ENCODE data around the gene FBXW8. TPM values are rescaled to one million over a fixed set of nuclear protein-coding genes. Genes with fewer than 3 reads are reported as not detected.

The FBXW8 gene
- total RNA-seq, 1 donor from 2014 or later: 28.2 TPM

DNA sequence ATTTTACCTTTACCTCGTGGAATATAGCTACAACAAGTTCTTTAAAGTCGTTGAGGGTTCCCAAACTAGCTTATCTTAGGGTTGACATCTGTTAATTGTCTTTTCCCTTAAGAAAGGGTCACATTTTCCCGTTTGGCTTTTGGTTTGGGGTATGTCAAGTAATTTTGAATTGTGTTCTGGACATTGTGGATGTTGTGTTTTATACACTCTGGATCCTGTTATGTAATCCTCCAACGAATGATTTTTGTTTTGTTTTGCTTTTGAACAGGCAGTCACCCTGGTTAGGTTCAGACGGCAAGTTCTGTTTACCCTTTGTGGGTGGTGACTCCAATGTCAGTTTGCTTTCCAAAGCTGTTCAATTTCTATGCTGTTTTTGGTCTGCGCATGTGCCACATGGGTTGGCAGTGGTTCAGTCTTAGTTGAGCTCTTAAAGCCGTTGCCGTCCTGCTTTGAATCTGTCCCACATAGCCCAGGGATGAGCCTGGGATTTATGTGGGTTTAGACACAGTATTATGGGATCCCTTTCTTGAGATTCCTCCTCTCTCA lies 103.7 kb downstream of the FBXW8 start:
- Mint-ChIP-seq H3K4me1 (ENCODE audit: unreplicated experiment) (no peaks in the 10 kb centered on the region), H3K27me3 (no peaks in the 10 kb centered on the region), H3K9me3 (no peaks in the 10 kb centered on the region), H3K4me3 (no peak overlapping the region), H3K36me3 (peaks cover 58% of the 10 kb centered on the region), H3K27ac (no peak overlapping the region)
- TF ChIP-seq, protein P1, sequence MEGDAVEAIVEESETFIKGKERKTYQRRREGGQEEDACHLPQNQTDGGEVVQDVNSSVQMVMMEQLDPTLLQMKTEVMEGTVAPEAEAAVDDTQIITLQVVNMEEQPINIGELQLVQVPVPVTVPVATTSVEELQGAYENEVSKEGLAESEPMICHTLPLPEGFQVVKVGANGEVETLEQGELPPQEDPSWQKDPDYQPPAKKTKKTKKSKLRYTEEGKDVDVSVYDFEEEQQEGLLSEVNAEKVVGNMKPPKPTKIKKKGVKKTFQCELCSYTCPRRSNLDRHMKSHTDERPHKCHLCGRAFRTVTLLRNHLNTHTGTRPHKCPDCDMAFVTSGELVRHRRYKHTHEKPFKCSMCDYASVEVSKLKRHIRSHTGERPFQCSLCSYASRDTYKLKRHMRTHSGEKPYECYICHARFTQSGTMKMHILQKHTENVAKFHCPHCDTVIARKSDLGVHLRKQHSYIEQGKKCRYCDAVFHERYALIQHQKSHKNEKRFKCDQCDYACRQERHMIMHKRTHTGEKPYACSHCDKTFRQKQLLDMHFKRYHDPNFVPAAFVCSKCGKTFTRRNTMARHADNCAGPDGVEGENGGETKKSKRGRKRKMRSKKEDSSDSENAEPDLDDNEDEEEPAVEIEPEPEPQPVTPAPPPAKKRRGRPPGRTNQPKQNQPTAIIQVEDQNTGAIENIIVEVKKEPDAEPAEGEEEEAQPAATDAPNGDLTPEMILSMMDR (conservative IDR thresholded peaks at IDR 0.05): no peak
- DNase-seq (ENCODE audit: extremely low spot score, unreplicated experiment): no peak

DNA sequence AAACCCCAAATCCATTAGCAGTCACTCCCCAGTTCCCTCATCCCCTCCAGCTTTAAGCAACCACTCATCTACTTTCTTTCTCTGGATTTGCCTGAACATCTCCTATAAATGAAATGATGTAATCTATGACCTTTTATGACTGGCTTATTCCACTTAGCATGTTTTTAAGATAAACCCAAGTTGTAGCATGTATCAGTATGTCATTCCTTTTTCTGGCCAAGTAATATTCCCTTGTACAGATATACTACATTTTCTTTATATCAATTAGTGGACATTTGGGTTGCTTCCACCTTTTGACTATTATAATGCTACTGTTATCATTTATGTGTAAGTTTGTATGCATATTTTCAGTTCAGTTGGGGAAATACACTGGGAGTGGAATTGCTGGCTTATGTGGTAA lies 105.1 kb downstream of the FBXW8 start:
- Mint-ChIP-seq H3K4me3 (no peak overlapping the region), H3K4me1 (ENCODE audit: unreplicated experiment) (no peaks in the 10 kb centered on the region), H3K27ac (no peak overlapping the region), H3K9me3 (no peaks in the 10 kb centered on the region), H3K36me3 (peaks cover 54% of the 10 kb centered on the region), H3K27me3 (no peaks in the 10 kb centered on the region)
- TF ChIP-seq, protein P1 (conservative IDR thresholded peaks at IDR 0.05): no peak
- no peak for DNase-seq (ENCODE audit: extremely low spot score, unreplicated experiment)

DNA sequence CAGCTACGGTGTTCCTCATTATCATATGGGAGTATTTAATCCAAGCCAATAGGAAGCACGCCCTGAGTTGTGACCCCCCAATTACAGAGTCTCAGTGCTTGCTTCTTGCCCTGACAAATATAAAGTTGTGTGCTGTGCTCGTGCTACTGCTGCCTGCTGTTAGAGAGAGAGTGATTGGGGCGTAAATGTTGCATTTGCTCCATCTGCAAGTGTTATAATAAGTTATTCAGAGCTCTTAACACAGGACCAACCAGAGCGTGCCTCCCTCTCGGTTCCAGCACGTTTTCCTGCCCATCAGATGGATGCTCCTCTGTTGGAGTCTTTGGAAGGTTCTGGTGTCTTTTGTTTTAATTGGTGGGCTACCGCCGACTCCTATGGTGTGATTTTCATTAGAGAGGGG lies 107.1 kb downstream of the FBXW8 start:
- Mint-ChIP-seq H3K4me1 (ENCODE audit: unreplicated experiment) (no peaks in the 10 kb centered on the region), H3K9me3 (no peaks in the 10 kb centered on the region), H3K4me3 (no peak overlapping the region), H3K27ac (no peak overlapping the region), H3K36me3 (peaks cover 45% of the 10 kb centered on the region), H3K27me3 (no peaks in the 10 kb centered on the region)
- DNase-seq (ENCODE audit: extremely low spot score, unreplicated experiment): no peak
- TF ChIP-seq, protein P1 (conservative IDR thresholded peaks at IDR 0.05): no peak

DNA sequence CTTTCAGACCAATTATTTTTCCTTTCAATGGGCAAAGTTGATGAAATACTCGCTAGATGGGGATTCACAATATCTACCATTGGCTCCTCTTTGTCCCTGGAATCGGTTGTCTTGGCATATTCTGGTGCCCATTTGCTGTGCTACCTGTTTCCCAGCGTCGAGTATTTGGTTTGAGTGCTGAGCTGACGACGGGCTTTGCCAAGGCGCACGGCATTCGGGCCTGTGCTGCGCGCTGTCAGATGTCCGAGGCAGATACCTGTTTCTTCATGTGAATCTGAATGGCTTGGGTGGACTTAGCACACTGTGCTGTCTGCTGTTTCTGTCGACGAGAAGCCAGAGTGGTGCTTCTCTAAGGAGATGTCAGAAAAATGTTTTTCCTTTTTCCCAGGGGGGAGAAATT lies 107.5 kb downstream of the FBXW8 start:
- no peak overlapping the region for H3K27ac Mint-ChIP-seq
- H3K4me1 Mint-ChIP-seq (ENCODE audit: unreplicated experiment): no peaks in the 10 kb centered on the region
- no peaks in the 10 kb centered on the region for H3K27me3 Mint-ChIP-seq
- no peak overlapping the region for H3K4me3 Mint-ChIP-seq
- TF ChIP-seq, protein P1 (conservative IDR thresholded peaks at IDR 0.05): no peak
- no peaks in the 10 kb centered on the region for H3K9me3 Mint-ChIP-seq
- DNase-seq (ENCODE audit: extremely low spot score, unreplicated experiment): no peak
- H3K36me3 Mint-ChIP-seq: peaks cover 41% of the 10 kb centered on the region

DNA sequence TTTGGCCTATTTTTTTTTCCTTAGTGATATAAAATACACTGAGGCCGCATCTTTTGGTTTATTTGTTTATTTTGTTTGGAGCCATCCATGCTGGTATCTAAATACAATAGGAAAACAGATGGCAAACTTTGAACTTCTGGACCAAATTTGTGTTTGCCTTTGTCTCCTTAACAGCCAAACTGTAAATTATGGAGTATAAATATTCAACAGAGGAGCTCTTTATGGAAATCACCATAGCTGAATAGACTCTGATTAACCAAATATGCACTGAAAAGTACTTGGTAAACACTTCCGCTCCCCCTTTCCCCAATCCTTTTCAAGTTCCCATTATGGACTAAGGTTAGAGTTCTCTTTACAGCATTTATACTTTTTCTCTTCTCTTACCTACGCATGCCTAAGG lies 107.9 kb downstream of the FBXW8 start:
- Mint-ChIP-seq H3K27ac (no peak overlapping the region), H3K9me3 (no peaks in the 10 kb centered on the region), H3K4me3 (no peak overlapping the region), H3K36me3 (peaks cover 40% of the 10 kb centered on the region), H3K4me1 (ENCODE audit: unreplicated experiment) (no peaks in the 10 kb centered on the region), H3K27me3 (no peaks in the 10 kb centered on the region)
- DNase-seq (ENCODE audit: extremely low spot score, unreplicated experiment): no peak
- TF ChIP-seq, protein P1 (conservative IDR thresholded peaks at IDR 0.05): no peak

DNA sequence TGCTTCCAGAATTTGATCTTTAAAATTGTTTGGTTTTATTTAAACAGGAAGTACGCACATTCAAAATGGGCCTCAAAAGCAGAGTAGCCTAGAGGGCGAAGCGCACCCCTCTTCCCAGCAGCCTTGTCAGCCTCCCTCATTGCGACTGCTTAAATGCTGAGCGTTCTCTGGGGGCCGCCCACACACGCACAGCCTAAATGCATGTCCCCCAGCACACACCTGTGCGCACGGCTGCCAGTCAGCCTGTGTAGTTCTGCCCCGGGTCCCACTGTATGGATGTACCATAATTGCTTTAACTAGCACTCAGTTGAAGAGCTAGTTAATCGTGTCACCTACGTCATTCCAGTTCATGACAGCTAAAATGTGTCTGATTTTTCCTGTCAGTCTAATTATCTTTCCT lies 109.1 kb downstream of the FBXW8 start:
- TF ChIP-seq, protein P1 (conservative IDR thresholded peaks at IDR 0.05): no peak
- H3K27ac Mint-ChIP-seq: no peak overlapping the region
- no peaks in the 10 kb centered on the region for H3K9me3 Mint-ChIP-seq
- peaks cover 28% of the 10 kb centered on the region for H3K36me3 Mint-ChIP-seq
- DNase-seq (ENCODE audit: extremely low spot score, unreplicated experiment): no peak
- H3K4me3 Mint-ChIP-seq: no peak overlapping the region
- H3K4me1 Mint-ChIP-seq (ENCODE audit: unreplicated experiment): no peaks in the 10 kb centered on the region
- no peaks in the 10 kb centered on the region for H3K27me3 Mint-ChIP-seq
